PC-9 (cell line): ENCODE measurements around the gene PDS5B. TPM values are rescaled to one million over a fixed set of nuclear protein-coding genes. Genes with fewer than 3 reads are reported as not detected.

Source experiments
- BruUV-seq: library from RNA; stranded (reverse); fragments of 400-500 nt; replicated peaks from 2 replicates; lab custom pipeline; 2021; lab: Mats Ljungman, UMichigan
- CTCF ChIA-PET: fragments of 300-600 bp; sonication (Branson Sonifier 250); formaldehyde crosslinking; loops from one replicate; lab custom pipeline; 2022; ENCODE audit warnings: antibody characterized with exemption; lab: Charles Lee
- POLR2A ChIA-PET: fragments of 300-600 bp; sonication (Branson Sonifier 250); formaldehyde crosslinking; loops from one replicate; lab custom pipeline; 2022; ENCODE audit warnings: antibody characterized with exemption; ENCODE audit not compliant: unreplicated experiment; lab: Charles Lee
- DNase-seq, 2 experiments: peaks; one replicate each; pipeline versions ENCODE4 v3.0.0 to v3.0.0-alpha.2; 2015 to 2022; ENCODE audit warnings: mixed read lengths in 1 of 2
- H2AFZ ChIP-seq: fragments of 200-600 bp; sonication (generic); 2 replicates; pipeline ENCODE4 v1.8.1; 2017; ENCODE audit warnings: antibody characterized with exemption
- H3F3A ChIP-seq: fragments of 200-600 bp; sonication (generic); 2 replicates; pipeline ENCODE4 v1.8.1; 2017; ENCODE audit warnings: antibody characterized with exemption, mild to moderate bottlenecking, low read depth; ENCODE audit not compliant: insufficient read depth
- H3K27ac ChIP-seq: fragments of 200-600 bp; sonication (generic); 2 replicates; pipeline ENCODE4 v1.6.1; 2016; ENCODE audit warnings: mixed run types
- H3K27me3 ChIP-seq: fragments of 200-600 bp; sonication (generic); 2 replicates; pipeline ENCODE4 v1.6.1; 2016; ENCODE audit warnings: low read depth, mixed run types; ENCODE audit not compliant: insufficient read depth
- H3K36me3 ChIP-seq: fragments of 200-600 bp; sonication (generic); 2 replicates; pipeline ENCODE4 v1.6.1; 2016; ENCODE audit warnings: low read depth, mixed run types
- H3K4me1 ChIP-seq: fragments of 200-600 bp; sonication (generic); replicated peaks from 2 replicates; pipeline ENCODE4 v1.6.1; 2016; ENCODE audit warnings: mixed run types; ENCODE audit not compliant: insufficient read depth
- H3K4me2 ChIP-seq: fragments of 200-600 bp; sonication (generic); 2 replicates; pipeline ENCODE4 v1.6.1; 2017; ENCODE audit warnings: mixed run types
- H3K4me3 ChIP-seq: fragments of 200-600 bp; sonication (generic); 2 replicates; pipeline ENCODE4 v1.6.1; 2016; ENCODE audit warnings: mixed run types
- H3K79me2 ChIP-seq: fragments of 200-600 bp; sonication (generic); 2 replicates; pipeline ENCODE4 v1.6.1; 2017; ENCODE audit warnings: low read depth, mixed run types
- H3K9me2 ChIP-seq: fragments of 200-600 bp; sonication (generic); 2 replicates; pipeline ENCODE4 v1.8.1; 2017; ENCODE audit warnings: mild to moderate bottlenecking; ENCODE audit not compliant: insufficient read depth
- H3K9me3 ChIP-seq: fragments of 200-600 bp; sonication (generic); 2 replicates; pipeline ENCODE4 v1.8.1; 2016; ENCODE audit warnings: low read depth; ENCODE audit not compliant: insufficient read depth
- H4K20me1 ChIP-seq: fragments of 200-600 bp; sonication (generic); 2 replicates; pipeline ENCODE4 v1.8.1; 2017; ENCODE audit not compliant: insufficient read depth
- EZH2 ChIP-seq: fragments of 200-600 bp; sonication (generic); IDR thresholded peaks from 2 replicates; pipeline ENCODE4 v1.8.0; 2017; ENCODE audit warnings: antibody characterized with exemption, low read depth
- intact Hi-C: fragments of 100-400 bp; cut with micrococcal nuclease; formaldehyde crosslinking; loops from one replicate; pipeline ENCODE4 v1.10.0; 2022; ENCODE audit not compliant: unreplicated experiment
- total RNA-seq: library from RNA; stranded (reverse); gene quantifications from 2 replicates; pipeline ENCODE4 v1.2.3, GENCODE V29; 2021
- TF ChIP-seq, protein P1 (sequence below): fragments of 200-600 bp; sonication (generic); conservative IDR thresholded peaks from 2 replicates; pipeline ENCODE4 v1.6.1; 2017; ENCODE audit warnings: mixed run types, antibody characterized with exemption, mild to moderate bottlenecking, moderate library complexity

The PDS5B gene
- total RNA-seq, 1 experiment from 2014 or later, result 37.6 TPM

- no peaks in the 10 kb centered on the region for H3K9me2 ChIP-seq
- H3K79me2 ChIP-seq, result peaks cover 89% of the 10 kb centered on the region
- H4K20me1 ChIP-seq, result peaks cover 23% of the 10 kb centered on the region
- H3K4me1 ChIP-seq, result no peaks in the 10 kb centered on the region
- ChIA-PET POLR2A (no interaction called here), CTCF (no interaction called here)
- no peak overlapping the region for H2AFZ ChIP-seq
- no peak overlapping the region for H3K4me3 ChIP-seq
- no peaks in the 10 kb centered on the region for H3K9me3 ChIP-seq
- no TSS peak for BruUV-seq
- H3K36me3 ChIP-seq, result peaks cover 19% of the 10 kb centered on the region; the same call in 1 of the 2 replicates
- TF ChIP-seq, protein P1, sequence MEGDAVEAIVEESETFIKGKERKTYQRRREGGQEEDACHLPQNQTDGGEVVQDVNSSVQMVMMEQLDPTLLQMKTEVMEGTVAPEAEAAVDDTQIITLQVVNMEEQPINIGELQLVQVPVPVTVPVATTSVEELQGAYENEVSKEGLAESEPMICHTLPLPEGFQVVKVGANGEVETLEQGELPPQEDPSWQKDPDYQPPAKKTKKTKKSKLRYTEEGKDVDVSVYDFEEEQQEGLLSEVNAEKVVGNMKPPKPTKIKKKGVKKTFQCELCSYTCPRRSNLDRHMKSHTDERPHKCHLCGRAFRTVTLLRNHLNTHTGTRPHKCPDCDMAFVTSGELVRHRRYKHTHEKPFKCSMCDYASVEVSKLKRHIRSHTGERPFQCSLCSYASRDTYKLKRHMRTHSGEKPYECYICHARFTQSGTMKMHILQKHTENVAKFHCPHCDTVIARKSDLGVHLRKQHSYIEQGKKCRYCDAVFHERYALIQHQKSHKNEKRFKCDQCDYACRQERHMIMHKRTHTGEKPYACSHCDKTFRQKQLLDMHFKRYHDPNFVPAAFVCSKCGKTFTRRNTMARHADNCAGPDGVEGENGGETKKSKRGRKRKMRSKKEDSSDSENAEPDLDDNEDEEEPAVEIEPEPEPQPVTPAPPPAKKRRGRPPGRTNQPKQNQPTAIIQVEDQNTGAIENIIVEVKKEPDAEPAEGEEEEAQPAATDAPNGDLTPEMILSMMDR, result no peak
- no peak for TF ChIP-seq EZH2
- no peak for DNase-seq
- H3K4me2 ChIP-seq, result no peak overlapping the region
- H3K27ac ChIP-seq, result no peak overlapping the region
- intact Hi-C loops, result no loop called here
- H3F3A ChIP-seq, result peaks cover 16% of the 10 kb centered on the region
- H3K27me3 ChIP-seq, result no peaks in the 10 kb centered on the region
These were observed 61.7 kb downstream of the PDS5B start for GRCh38 chr13:32647926-32648325.

DNA sequence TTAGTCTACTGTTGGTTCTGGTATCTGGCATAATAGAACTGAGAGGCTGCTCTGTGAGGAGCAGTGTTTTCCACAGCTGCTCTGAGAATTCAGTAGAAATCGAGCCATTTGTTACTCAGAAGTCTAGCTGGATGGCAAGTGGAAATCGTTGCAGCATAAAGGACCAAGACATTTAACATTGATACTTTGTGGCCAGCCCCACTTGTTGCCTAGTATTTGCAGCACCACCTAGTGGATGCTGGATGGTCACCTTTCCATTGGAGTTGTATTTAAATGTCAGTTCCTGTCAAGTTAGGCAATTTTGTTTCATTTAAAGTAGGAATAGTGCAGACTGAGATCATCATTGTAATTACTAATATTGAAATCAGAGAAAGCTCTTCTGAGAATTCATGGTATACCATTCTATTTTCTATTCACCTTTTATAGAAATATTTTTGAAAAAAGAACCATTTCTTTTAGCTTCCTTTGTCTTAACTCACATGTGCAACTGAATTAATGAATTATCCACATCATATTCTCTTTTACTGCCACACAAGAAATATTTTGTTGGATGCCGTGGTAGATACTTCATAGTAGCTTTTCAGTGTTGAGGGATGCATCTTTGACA lies 64.6 kb downstream of the PDS5B start:
- ChIA-PET POLR2A (no interaction called here), CTCF (interaction anchor here (0.6 to 1.2 kb wide), 5 partner anchors 9 to 264 kb away, joined by 3 to 6 read pairs (median 3); no protein-coding TSS in a partner anchor)
- peaks cover 86% of the 10 kb centered on the region for H3K79me2 ChIP-seq
- H4K20me1 ChIP-seq, result peaks cover 14% of the 10 kb centered on the region; the same call in 1 of the 2 replicates
- DNase-seq, result peak; percentile 14 to 46
- H2AFZ ChIP-seq, result no peak overlapping the region
- no peaks in the 10 kb centered on the region for H3K4me1 ChIP-seq
- intact Hi-C loops, result loop anchor here (2.0 kb wide), 1 partner anchor 64 kb away; the partner anchor contains the start of gene PDS5B
- no peaks in the 10 kb centered on the region for H3K9me3 ChIP-seq
- H3K27me3 ChIP-seq, result no peaks in the 10 kb centered on the region
- peaks cover 19% of the 10 kb centered on the region; the same call in 1 of the 2 replicates for H3K36me3 ChIP-seq
- H3K27ac ChIP-seq, result no peak overlapping the region
- H3K4me3 ChIP-seq, result no peak overlapping the region
- H3F3A ChIP-seq, result peaks cover 17% of the 10 kb centered on the region
- TF ChIP-seq EZH2, result no peak
- TF ChIP-seq, protein P1, result peak; percentile 74
- H3K4me2 ChIP-seq, result no peak overlapping the region
- no peaks in the 10 kb centered on the region for H3K9me2 ChIP-seq
- BruUV-seq, result no TSS peak

- Histone ChIP-seq H3K9me2 (no peaks in the 10 kb centered on the region), H3K4me3 (no peak overlapping the region), H3K79me2 (peaks cover 59% of the 10 kb centered on the region), H3K4me1 (0 out of 2 replicates have a peak, but pooled peaks cover 9% of the 10 kb centered on the region), H3K4me2 (no peak overlapping the region), H4K20me1 (no peaks in the 10 kb centered on the region; the same call in 1 of the 2 replicates), H2AFZ (no peak overlapping the region), H3K9me3 (0 out of 2 replicates have a peak, but pooled peaks cover 5% of the 10 kb centered on the region), H3K27ac (no peak overlapping the region), H3F3A (peaks cover 8% of the 10 kb centered on the region; the same call in 1 of the 2 replicates), H3K27me3 (no peaks in the 10 kb centered on the region), H3K36me3 (peaks cover 8% of the 10 kb centered on the region; the same call in 1 of the 2 replicates)
- BruUV-seq, result no TSS peak
- POLR2A ChIA-PET, result no interaction called here
- DNase-seq, result no peak
- intact Hi-C loops, result no loop called here
- TF ChIP-seq, protein P1, result no peak
- TF ChIP-seq EZH2, result no peak
- CTCF ChIA-PET, result no interaction called here
These were observed 71.1 kb downstream of the PDS5B start for GRCh38 chr13:32657309-32657708.
